B cell (primary cell): ENCODE data around the gene TMA7. TPM values are rescaled to one million over a fixed set of nuclear protein-coding genes. Genes with fewer than 3 reads are reported as not detected.

Experiments used
- ATAC-seq: fragments of 200-7000 bp; cut with Tn5 transposase; one replicate; pipeline ENCODE4 v1.10.0; 2021; ENCODE audit warnings: low read depth, mild to moderate bottlenecking, moderate number of reproducible peaks, moderate library complexity
- CTCF ChIA-PET: fragments of 350-600 bp; sonication (Branson Sonifier 250); formaldehyde crosslinking; loops from one replicate; lab custom pipeline; 2021; ENCODE audit warnings: antibody characterized with exemption, inconsistent platforms; lab: Charles Lee
- POLR2A ChIA-PET: fragments of 350-600 bp; sonication (Branson Sonifier 250); formaldehyde crosslinking; loops from one replicate; lab custom pipeline; 2021; ENCODE audit warnings: antibody characterized with exemption; lab: Charles Lee
- DNase-seq: peaks from one replicate; pipeline ENCODE4 v3.0.0; 2013
- H2AFZ ChIP-seq: 2 replicates; pipeline ENCODE4 v1.6.1; 2012; ENCODE audit warnings: mild to moderate bottlenecking, low read depth, low read length; ENCODE audit not compliant: insufficient read depth, poor library complexity, severe bottlenecking
- H3K27ac ChIP-seq, 2 donors: 1 replicate in 1 of 2; 2 replicates in 1 of 2; pipeline ENCODE4 v1.5.1; 2012 to 2013; ENCODE audit warnings: low read length in 2 of 2, mild to moderate bottlenecking in 2 of 2, moderate library complexity in 1 of 2
- H3K27me3 ChIP-seq, 4 experiments: fragments of 200-600 bp in 1 of 4; sonication (generic) in 1 of 4; replicated peaks in 1 of 4; 1 replicate in 2 of 4; 2 replicates in 2 of 4; pipeline versions ENCODE4 v1.6.1 to v1.7.0; 2013 to 2016; ENCODE audit warnings: low read length in 3 of 4, mild to moderate bottlenecking in 2 of 4, mixed read lengths in 1 of 4, moderate library complexity in 1 of 4; ENCODE audit not compliant: insufficient read depth in 4 of 4, control insufficient read depth in 3 of 4; ENCODE audit errors: control extremely low read depth in 1 of 4
- H3K36me3 ChIP-seq, 2 experiments: replicated peaks in 1 of 2; 1 replicate in 1 of 2; 2 replicates in 1 of 2; pipeline versions ENCODE4 v1.6.1 to v1.7.1; 2013; ENCODE audit warnings: low read length in 1 of 2; ENCODE audit not compliant: insufficient read depth in 2 of 2, control insufficient read depth in 1 of 2; ENCODE audit errors: control extremely low read depth in 1 of 2, extremely low read depth in 1 of 2
- H3K4me1 ChIP-seq, 2 donors: fragments of 200-600 bp in 1 of 2; sonication (generic) in 1 of 2; 1 replicate in 1 of 2; 2 replicates in 1 of 2; pipeline versions ENCODE4 v1.5.1 to v1.6.1; 2013 to 2017; ENCODE audit warnings: low read length in 2 of 2; ENCODE audit not compliant: control insufficient read depth in 2 of 2, insufficient read depth in 2 of 2
- H3K4me2 ChIP-seq: replicated peaks from 2 replicates; pipeline ENCODE3; 2012; ENCODE audit warnings: mild to moderate bottlenecking, low read depth, low read length; ENCODE audit not compliant: poor library complexity, severe bottlenecking
- H3K4me3 ChIP-seq, 5 experiments: fragments of 200-600 bp in 1 of 5; sonication (generic) in 1 of 5; 1 replicate in 3 of 5; 2 replicates in 2 of 5; pipeline versions ENCODE4 v1.5.1 to v1.7.0; 2011 to 2016; ENCODE audit warnings: low read length in 4 of 5, mild to moderate bottlenecking in 4 of 5, low read depth in 2 of 5, control low read depth in 1 of 5, moderate library complexity in 1 of 5; ENCODE audit not compliant: insufficient read depth in 1 of 5; ENCODE audit errors: control extremely low read depth in 1 of 5, extremely low read depth in 1 of 5
- H3K79me2 ChIP-seq: fragments of 200-600 bp; sonication (generic); one replicate; pipeline ENCODE4 v1.6.0; 2016; ENCODE audit warnings: low read length; ENCODE audit not compliant: control insufficient read depth, insufficient read depth
- H3K9ac ChIP-seq: fragments of 200-600 bp; sonication (generic); 2 replicates; pipeline ENCODE4 v1.6.1; 2017; ENCODE audit warnings: mild to moderate bottlenecking, low read length, moderate library complexity
- H3K9me3 ChIP-seq, 3 donors: one replicate each; pipeline versions ENCODE4 v1.6.1 to v1.7.1; 2013; ENCODE audit warnings: low read length in 2 of 3; ENCODE audit not compliant: control insufficient read depth in 2 of 3, insufficient read depth in 1 of 3; ENCODE audit errors: control extremely low read depth in 1 of 3
- H4K20me1 ChIP-seq: 2 replicates; pipeline ENCODE4 v1.6.0; 2012; ENCODE audit warnings: mild to moderate bottlenecking, low read length; ENCODE audit not compliant: insufficient read depth, control insufficient read depth, poor library complexity, severe bottlenecking
- H3K27ac Mint-ChIP-seq: one replicate; pipeline ENCODE4 v1.8.0; 2021; ENCODE audit warnings: mixed read lengths
- H3K27me3 Mint-ChIP-seq: one replicate; pipeline ENCODE4 v1.8.0; 2021; ENCODE audit warnings: mixed read lengths
- H3K4me1 Mint-ChIP-seq: one replicate; pipeline ENCODE4 v1.8.0; 2021; ENCODE audit warnings: mixed read lengths
- H3K4me3 Mint-ChIP-seq: one replicate; pipeline ENCODE4 v1.8.0; 2021; ENCODE audit warnings: mixed read lengths
- H3K9me3 Mint-ChIP-seq: one replicate; pipeline ENCODE4 v1.8.0; 2022; ENCODE audit warnings: mixed read lengths; ENCODE audit not compliant: insufficient read depth
- CTCF ChIP-seq: fragments of 200-600 bp; IDR thresholded peaks from one replicate; pipeline ENCODE4 v1.8.0; 2022; ENCODE audit warnings: antibody characterized with exemption, mild to moderate bottlenecking
- EZH2 ChIP-seq: IDR thresholded peaks from 2 replicates; pipeline ENCODE4 v1.6.1; 2012; ENCODE audit warnings: borderline replicate concordance, low read depth, mild to moderate bottlenecking, moderate library complexity, low read length; ENCODE audit not compliant: insufficient read depth, poor library complexity, severe bottlenecking
- WGBS: methylation state at CpG from one replicate; pipeline ENCODE4 v1.1.5; 2013; ENCODE audit warnings: missing lambda C conversion rate; ENCODE audit not compliant: insufficient coverage; 5-methylcytosine and 5-hydroxymethylcytosine counted together
- intact Hi-C: fragments of 100-400 bp; cut with micrococcal nuclease; formaldehyde crosslinking; loops from one replicate; pipeline ENCODE4 v1.10.0; 2022
- polyA plus RNA-seq: library from polyadenylated mRNA; depleted of rRNA; stranded (reverse); fragments of >200 nt; gene quantifications from 2 replicates; pipeline ENCODE4 v1.2.3, GENCODE V29; 2012
- total RNA-seq, 2 donors: library from RNA; stranded (reverse); fragments of 120-200 nt in 1 of 2; gene quantifications; 1 replicate in 1 of 2; 2 replicates in 1 of 2; pipeline versions ENCODE4 v1.2.3 to v1.2.4, GENCODE V29; 2013 to 2022

The TMA7 gene
- total and polyA plus RNA-seq, 2 donors (not counting 1 experiment from before 2014, with no cell fraction given): 169 to 194 TPM

- Histone ChIP-seq H3K9me3 (no peaks in the 10 kb centered on the region), H4K20me1 (peaks cover 20% of the 10 kb centered on the region), H3K9ac (peak overlapping the region; percentile 96), H3K27ac (peak overlapping the region; percentile 96 to 99), H3K36me3 (peaks cover 0 to 30% of the 10 kb centered on the region in 2 experiments), H3K4me3 (peak overlapping the region; percentile 59 to 95 (median 74)), H2AFZ (peak overlapping the region; percentile 79), H3K4me1 (peaks cover 62 to 76% of the 10 kb centered on the region in 2 donors), H3K27me3 (no peaks in the 10 kb centered on the region), H3K79me2 (peaks cover 86% of the 10 kb centered on the region), H3K4me2 (peak overlapping the region; percentile 78)
- WGBS: 0% methylated on average over 5 of the region's 5 CpGs
- peaks cover 66% of the 10 kb centered on the region for H3K4me1 Mint-ChIP-seq
- H3K9me3 Mint-ChIP-seq: no peaks in the 10 kb centered on the region
- TF ChIP-seq CTCF (no peak), EZH2 (no peak)
- no peak for ATAC-seq
- H3K27me3 Mint-ChIP-seq: no peaks in the 10 kb centered on the region
- peak overlapping the region; percentile 99 for H3K27ac Mint-ChIP-seq
- intact Hi-C loops: loop anchor here (2.0 kb wide), 2 partner anchors 26 to 162 kb away; partner anchors contain the start of genes ATRIP and SLC26A6
- no peak for DNase-seq
- H3K4me3 Mint-ChIP-seq: peak overlapping the region; percentile 93
- ChIA-PET CTCF (interaction anchor here (0.6 to 17.7 kb wide), 11 partner anchors 14 to 1468 kb away, joined by 3 to 240 read pairs (median 4); partner anchors contain the start of genes CCDC51, SHISA5 and TMA7), POLR2A (interaction anchor here (0.7 to 4.3 kb wide), 11 partner anchors 14 to 937 kb away, joined by 3 to 22 read pairs (median 5); partner anchors contain the start of genes CCDC51, SHISA5, TMA7 and WDR6)
Measured at GRCh38 chr3:48472673-48472922, 32.5 kb downstream of the TMA7 start.

- Mint-ChIP-seq H3K9me3 (no peaks in the 10 kb centered on the region), H3K27ac (peak overlapping the region; percentile 99), H3K27me3 (no peaks in the 10 kb centered on the region), H3K4me3 (peak overlapping the region; percentile 93), H3K4me1 (peaks cover 66% of the 10 kb centered on the region)
- peak; percentile 56 for TF ChIP-seq CTCF
- no peak for TF ChIP-seq EZH2
- Histone ChIP-seq H3K4me1 (peaks cover 62 to 76% of the 10 kb centered on the region in 2 donors), H3K4me2 (peak overlapping the region; percentile 78), H3K9ac (peak overlapping the region; percentile 96), H3K4me3 (peak overlapping the region; percentile 59 to 95 (median 74)), H3K27ac (peak overlapping the region; percentile 96 to 99), H3K36me3 (peaks cover 0 to 26% of the 10 kb centered on the region in 2 experiments), H3K9me3 (no peaks in the 10 kb centered on the region), H3K27me3 (no peaks in the 10 kb centered on the region), H3K79me2 (peaks cover 86% of the 10 kb centered on the region), H4K20me1 (peaks cover 15% of the 10 kb centered on the region), H2AFZ (peak overlapping the region; percentile 79)
- ChIA-PET POLR2A (interaction anchor here (0.8 to 4.3 kb wide), 9 partner anchors 14 to 545 kb away, joined by 3 to 22 read pairs (median 5); partner anchors contain the start of genes CCDC51, SHISA5, TMA7 and WDR6), CTCF (interaction anchor here (0.6 to 17.7 kb wide), 15 partner anchors 9 to 1467 kb away, joined by 3 to 240 read pairs (median 3); partner anchors contain the start of genes CCDC51, SHISA5 and TMA7)
- intact Hi-C loops: loop anchor here (1.0 to 2.0 kb wide), 7 partner anchors 8 to 162 kb away; partner anchors contain the start of genes ATRIP, CCDC51, PFKFB4 and SLC26A6
- DNase-seq (peak; percentile 98), ATAC-seq (peak; percentile 91)
- WGBS: 3% methylated on average over 16 of the region's 17 CpGs
Measured at GRCh38 chr3:48472923-48473616, 33.0 kb downstream of the TMA7 start.
